ENCODE results near the gene CHCHD5. TPM values are rescaled to one million over a fixed set of nuclear protein-coding genes. Genes with fewer than 3 reads are reported as not detected.

The CHCHD5 gene
- total RNA-seq, 1 experiment from 2014 or later = 14.2 TPM

DNA sequence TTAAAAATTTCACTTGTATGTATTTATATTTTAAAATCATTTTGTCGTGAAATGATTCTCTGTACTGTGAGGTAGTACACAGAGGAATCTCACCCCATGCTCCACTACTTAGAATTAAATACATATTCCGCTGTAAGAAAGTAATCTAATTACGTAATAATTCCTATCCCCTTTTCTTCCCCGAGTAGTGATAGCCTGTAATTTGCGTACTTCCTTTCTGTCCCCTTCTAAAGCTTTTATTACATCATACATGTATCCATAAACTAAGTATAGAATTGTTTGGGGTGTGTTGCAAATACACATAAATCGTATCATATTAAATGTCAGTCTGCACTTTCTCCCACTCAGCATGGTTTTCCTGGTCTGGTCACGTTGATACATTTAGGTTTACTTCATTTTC is 12.4 kb upstream of the CHCHD5 start:
- Histone ChIP-seq H3K27me3 (replicated peaks) (no peaks in the 10 kb centered on the region), H3K4me3 (no peak overlapping the region), H3K9me3 (replicated peaks) (no peaks in the 10 kb centered on the region), H3K27ac (no peak overlapping the region), H3K36me3 (peaks cover 79% of the 10 kb centered on the region), H3K4me1 (replicated peaks) (no peaks in the 10 kb centered on the region)
- DNase-seq (ENCODE audit: low read depth in 1 of 2, low spot score in 2 of 2) = no peak

DNA sequence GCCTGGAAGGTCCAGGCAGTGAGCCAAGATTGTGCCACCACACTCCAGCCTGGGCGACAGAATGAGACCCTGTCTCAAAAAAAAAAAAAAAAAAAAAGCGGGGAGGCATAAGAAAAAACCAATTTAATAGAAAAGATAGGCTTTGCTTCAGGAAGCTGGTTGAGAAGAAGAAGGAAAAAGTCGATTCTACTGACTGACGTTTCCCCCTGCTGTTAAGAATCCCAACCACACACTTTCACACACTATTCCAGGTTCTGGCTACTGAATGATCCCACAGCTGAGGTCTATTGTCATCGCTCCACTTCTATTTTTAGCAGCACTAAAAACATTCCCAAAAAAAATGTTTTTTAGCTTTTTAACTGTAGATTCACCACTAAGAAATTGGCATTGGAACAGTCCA is 6.7 kb upstream of the CHCHD5 start:
- Histone ChIP-seq H3K4me1 (replicated peaks) (no peaks in the 10 kb centered on the region), H3K27me3 (replicated peaks) (no peaks in the 10 kb centered on the region), H3K4me3 (no peak overlapping the region), H3K9me3 (replicated peaks) (no peaks in the 10 kb centered on the region), H3K36me3 (peaks cover 32% of the 10 kb centered on the region), H3K27ac (no peak overlapping the region)
- no peak for DNase-seq (ENCODE audit: low read depth in 1 of 2, low spot score in 2 of 2)

DNA sequence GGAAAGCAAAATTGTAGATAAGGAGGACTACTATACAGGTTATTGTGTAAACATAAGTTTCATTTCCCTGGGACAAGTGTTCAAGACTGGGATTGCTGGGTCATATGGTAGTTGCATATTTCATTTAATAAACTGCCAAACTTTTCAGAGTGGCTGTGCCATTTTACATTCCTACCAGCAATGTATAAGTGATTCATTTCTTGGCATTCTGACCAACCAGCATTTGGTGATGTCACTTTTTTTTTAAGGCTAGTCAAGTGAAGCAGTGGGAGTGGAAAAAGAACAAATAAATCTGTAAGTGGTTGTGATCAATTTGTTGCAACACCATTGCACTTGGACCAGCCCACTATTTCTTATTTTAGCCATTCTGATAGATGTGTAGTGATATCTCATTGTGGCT is 5.2 kb upstream of the CHCHD5 start:
- peak in 1 of 2 experiments; percentile 33 for DNase-seq (ENCODE audit: low read depth in 1 of 2, low spot score in 2 of 2)
- H3K4me3 ChIP-seq = no peak overlapping the region
- peaks cover 21% of the 10 kb centered on the region for H3K36me3 ChIP-seq
- peaks cover 3% of the 10 kb centered on the region; the same call in 1 of the 2 replicates for H3K4me1 ChIP-seq (replicated peaks)
- no peak overlapping the region for H3K27ac ChIP-seq
- H3K9me3 ChIP-seq (replicated peaks) = no peaks in the 10 kb centered on the region
- no peaks in the 10 kb centered on the region for H3K27me3 ChIP-seq (replicated peaks)

DNA sequence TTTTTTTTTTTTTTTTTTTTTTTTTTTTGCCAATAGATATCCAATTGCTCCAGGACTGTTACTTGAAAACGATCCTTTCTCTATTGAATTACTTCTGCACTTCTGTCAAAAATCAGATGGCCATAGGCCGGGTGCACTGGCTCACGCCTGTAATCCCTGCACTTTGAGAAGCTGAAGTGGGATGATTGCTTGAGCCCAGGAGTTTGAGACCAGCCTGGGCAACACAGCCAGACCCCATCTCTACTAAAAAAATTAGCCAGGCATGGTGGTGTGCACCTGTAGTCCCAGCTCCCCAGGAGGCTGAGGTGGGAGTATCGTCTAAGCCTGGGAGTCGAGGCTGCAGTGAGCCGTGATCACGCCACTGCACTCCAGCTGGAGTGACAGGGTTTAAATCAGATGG is 4.3 kb upstream of the CHCHD5 start:
- peaks cover 15% of the 10 kb centered on the region; the same call in 1 of the 2 replicates for H3K36me3 ChIP-seq
- no peak for DNase-seq (ENCODE audit: low read depth in 1 of 2, low spot score in 2 of 2)
- H3K4me3 ChIP-seq = no peak overlapping the region
- H3K27ac ChIP-seq = no peak overlapping the region
- peaks cover 7% of the 10 kb centered on the region for H3K4me1 ChIP-seq (replicated peaks)
- no peaks in the 10 kb centered on the region for H3K9me3 ChIP-seq (replicated peaks)
- no peaks in the 10 kb centered on the region for H3K27me3 ChIP-seq (replicated peaks)

- no peak overlapping the region for H3K27ac ChIP-seq
- peaks cover 4% of the 10 kb centered on the region; the same call in 1 of the 2 replicates for H3K36me3 ChIP-seq
- peak in 1 of 2 experiments; percentile 62 for DNase-seq (ENCODE audit: low read depth in 1 of 2, low spot score in 2 of 2)
- no peaks in the 10 kb centered on the region for H3K27me3 ChIP-seq (replicated peaks)
- no peaks in the 10 kb centered on the region for H3K9me3 ChIP-seq (replicated peaks)
- no peak overlapping the region for H3K4me3 ChIP-seq
- peaks cover 12% of the 10 kb centered on the region for H3K4me1 ChIP-seq (replicated peaks)
Measured at GRCh38 chr2:112582314-112582746, 2.1 kb upstream of the CHCHD5 start.

- H3K4me1 ChIP-seq (replicated peaks) = peaks cover 12% of the 10 kb centered on the region
- no peaks in the 10 kb centered on the region for H3K27me3 ChIP-seq (replicated peaks)
- no peaks in the 10 kb centered on the region for H3K9me3 ChIP-seq (replicated peaks)
- H3K36me3 ChIP-seq = peaks cover 4% of the 10 kb centered on the region; the same call in 1 of the 2 replicates
- no peak for DNase-seq (ENCODE audit: low read depth in 1 of 2, low spot score in 2 of 2)
- H3K27ac ChIP-seq = peak overlapping the region; percentile 89
- peak overlapping the region; percentile 55 for H3K4me3 ChIP-seq
Measured at GRCh38 chr2:112583497-112584133, 794 bp upstream of the CHCHD5 start.

- no peaks in the 10 kb centered on the region for H3K9me3 ChIP-seq (replicated peaks)
- peaks cover 12% of the 10 kb centered on the region for H3K4me1 ChIP-seq (replicated peaks)
- DNase-seq (ENCODE audit: low read depth in 1 of 2, low spot score in 2 of 2) = no peak
- no peaks in the 10 kb centered on the region for H3K27me3 ChIP-seq (replicated peaks)
- peak overlapping the region; percentile 89 for H3K27ac ChIP-seq
- peak overlapping the region; percentile 55 for H3K4me3 ChIP-seq
- peaks cover 4% of the 10 kb centered on the region; the same call in 1 of the 2 replicates for H3K36me3 ChIP-seq
Measured at GRCh38 chr2:112584891-112585250, 462 bp downstream of the CHCHD5 start.

- no peak overlapping the region for H3K27ac ChIP-seq
- H3K27me3 ChIP-seq (replicated peaks) = no peaks in the 10 kb centered on the region
- H3K4me3 ChIP-seq = peak overlapping the region; percentile 55; the same call in 1 of the 2 replicates
- H3K9me3 ChIP-seq (replicated peaks) = no peaks in the 10 kb centered on the region
- H3K36me3 ChIP-seq = peaks cover 4% of the 10 kb centered on the region; the same call in 1 of the 2 replicates
- peaks cover 12% of the 10 kb centered on the region for H3K4me1 ChIP-seq (replicated peaks)
- no peak for DNase-seq (ENCODE audit: low read depth in 1 of 2, low spot score in 2 of 2)
Measured at GRCh38 chr2:112585400-112585799, 991 bp downstream of the CHCHD5 start.

GRCh38 chr2:112585873-112586464 is 1.6 kb downstream of the CHCHD5 start:
- Histone ChIP-seq H3K4me3 (no peak overlapping the region), H3K27ac (no peak overlapping the region), H3K27me3 (replicated peaks) (no peaks in the 10 kb centered on the region), H3K4me1 (replicated peaks) (peaks cover 12% of the 10 kb centered on the region), H3K9me3 (replicated peaks) (no peaks in the 10 kb centered on the region), H3K36me3 (peaks cover 4% of the 10 kb centered on the region; the same call in 1 of the 2 replicates)
- no peak for DNase-seq (ENCODE audit: low read depth in 1 of 2, low spot score in 2 of 2)

DNA sequence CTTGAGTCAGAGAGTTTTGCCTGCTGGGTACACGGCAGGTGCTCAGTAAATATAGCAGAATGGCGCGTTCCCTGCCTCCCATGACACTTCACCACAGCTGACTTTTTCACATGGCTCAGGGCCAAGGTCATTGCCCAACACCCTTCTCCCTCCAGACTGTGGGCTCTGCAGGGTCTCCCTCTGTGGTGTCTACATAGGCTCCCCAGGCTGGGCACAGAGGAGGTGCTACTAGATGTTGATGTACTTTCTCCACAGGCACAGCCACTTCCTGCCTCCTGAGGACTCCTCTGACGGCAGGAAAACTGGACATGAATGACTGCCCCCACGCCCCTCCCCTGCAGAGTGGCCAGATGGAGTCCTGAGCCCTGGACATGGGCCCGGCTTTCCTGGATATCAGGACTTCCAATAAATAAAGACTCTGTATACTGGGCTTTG is 4.2 kb downstream of the CHCHD5 start:
- peak in 1 of 2 experiments; percentile 30 for DNase-seq (ENCODE audit: low read depth in 1 of 2, low spot score in 2 of 2)
- peaks cover 12% of the 10 kb centered on the region for H3K4me1 ChIP-seq (replicated peaks)
- H3K4me3 ChIP-seq = no peak overlapping the region
- H3K36me3 ChIP-seq = peaks cover 4% of the 10 kb centered on the region; the same call in 1 of the 2 replicates
- H3K27me3 ChIP-seq (replicated peaks) = no peaks in the 10 kb centered on the region
- H3K27ac ChIP-seq = no peak overlapping the region
- H3K9me3 ChIP-seq (replicated peaks) = no peaks in the 10 kb centered on the region

GRCh38 chr2:112591413-112591812 is 7.0 kb downstream of the CHCHD5 start:
- H3K27ac ChIP-seq = no peak overlapping the region
- H3K36me3 ChIP-seq = no peaks in the 10 kb centered on the region
- peak in 1 of 2 experiments; percentile 20 for DNase-seq (ENCODE audit: low read depth in 1 of 2, low spot score in 2 of 2)
- H3K27me3 ChIP-seq (replicated peaks) = no peaks in the 10 kb centered on the region
- no peaks in the 10 kb centered on the region for H3K9me3 ChIP-seq (replicated peaks)
- H3K4me1 ChIP-seq (replicated peaks) = no peaks in the 10 kb centered on the region
- H3K4me3 ChIP-seq = no peak overlapping the region

GRCh38 chr2:112593736-112594135 is 9.3 kb downstream of the CHCHD5 start:
- H3K36me3 ChIP-seq = no peaks in the 10 kb centered on the region
- no peaks in the 10 kb centered on the region for H3K4me1 ChIP-seq (replicated peaks)
- no peaks in the 10 kb centered on the region for H3K9me3 ChIP-seq (replicated peaks)
- H3K27ac ChIP-seq = no peak overlapping the region
- no peak overlapping the region for H3K4me3 ChIP-seq
- DNase-seq (ENCODE audit: low read depth in 1 of 2, low spot score in 2 of 2) = no peak
- no peaks in the 10 kb centered on the region for H3K27me3 ChIP-seq (replicated peaks)

GRCh38 chr2:112597537-112598322 is 13.3 kb downstream of the CHCHD5 start:
- Histone ChIP-seq H3K4me3 (no peak overlapping the region), H3K9me3 (replicated peaks) (no peaks in the 10 kb centered on the region), H3K4me1 (replicated peaks) (peaks cover 14% of the 10 kb centered on the region), H3K36me3 (no peaks in the 10 kb centered on the region), H3K27me3 (replicated peaks) (no peaks in the 10 kb centered on the region), H3K27ac (no peak overlapping the region)
- no peak for DNase-seq (ENCODE audit: low read depth in 1 of 2, low spot score in 2 of 2)

DNA sequence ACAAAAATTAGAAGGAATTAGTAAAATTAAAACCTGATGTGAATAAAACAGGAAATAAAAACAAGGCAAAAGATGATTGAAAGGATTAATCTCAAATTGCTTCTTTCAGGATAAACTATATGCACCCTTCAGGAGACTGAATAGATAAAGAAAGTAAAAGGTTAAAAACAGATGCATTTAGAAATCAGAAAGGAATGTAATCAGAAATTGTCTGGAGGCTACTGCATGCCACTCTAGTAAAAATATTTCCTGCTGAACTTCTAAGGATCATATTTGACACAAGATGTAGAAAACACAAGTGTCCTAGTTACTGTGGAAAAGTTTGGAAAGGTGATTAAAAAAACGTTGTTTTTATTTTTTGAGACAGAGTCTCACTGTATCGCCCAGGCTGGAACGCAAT is 16.2 kb downstream of the CHCHD5 start:
- peaks cover 14% of the 10 kb centered on the region for H3K4me1 ChIP-seq (replicated peaks)
- H3K4me3 ChIP-seq = no peak overlapping the region
- no peaks in the 10 kb centered on the region for H3K27me3 ChIP-seq (replicated peaks)
- H3K36me3 ChIP-seq = no peaks in the 10 kb centered on the region
- H3K9me3 ChIP-seq (replicated peaks) = no peaks in the 10 kb centered on the region
- no peak for DNase-seq (ENCODE audit: low read depth in 1 of 2, low spot score in 2 of 2)
- H3K27ac ChIP-seq = no peak overlapping the region

Data from SJSA1 (cell line).